Measurements from ENCODE around the gene IER5L.

DNA sequence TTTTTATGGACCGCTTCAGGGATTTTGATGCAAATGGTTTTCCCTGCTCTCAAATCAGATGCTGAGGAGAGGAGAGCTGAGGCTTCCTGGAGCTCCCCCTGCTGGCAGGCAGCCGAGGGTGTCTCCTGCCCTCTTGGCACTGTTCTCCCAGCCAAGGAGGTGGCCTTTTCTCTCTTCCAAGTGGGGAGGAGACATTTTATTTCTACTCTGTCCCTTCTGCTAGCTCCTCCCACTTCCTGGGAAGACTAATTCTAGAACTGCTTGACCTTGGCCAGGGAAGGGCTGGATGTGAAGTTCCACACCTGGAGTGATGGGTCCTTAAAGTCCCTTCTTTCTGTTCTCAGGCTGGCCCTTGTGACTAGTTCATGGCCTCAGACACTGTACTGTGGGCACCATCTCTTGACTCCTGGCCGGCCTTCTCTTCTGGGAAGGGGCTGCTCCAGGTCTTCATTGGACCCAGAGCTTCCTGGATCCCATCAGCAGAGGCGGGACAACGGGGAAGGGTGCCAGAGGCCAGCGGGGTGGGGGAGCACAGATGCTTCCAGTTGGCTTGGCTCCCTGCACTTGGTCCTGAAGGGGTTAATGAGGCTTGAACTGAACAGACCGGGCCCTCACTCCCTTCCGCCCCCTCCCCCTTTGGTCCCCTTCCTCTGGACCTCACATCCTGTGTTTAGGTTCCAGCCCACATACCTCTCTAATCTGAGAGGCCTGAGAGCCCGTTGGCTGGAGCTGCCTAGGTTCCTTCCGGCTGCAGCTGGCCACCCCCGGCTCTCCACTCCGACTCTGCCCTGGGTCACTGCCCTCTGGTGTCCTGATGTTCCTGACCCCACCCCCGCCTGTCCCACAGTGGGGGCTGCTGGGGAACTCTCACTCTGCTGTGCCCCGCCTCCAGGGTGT, 34.8 kb downstream of the IER5L start:
- TF ChIP-seq CTCF (IDR thresholded peaks at IDR 0.05; ENCODE audit: insufficient read depth, low read length) (peak; percentile 100), POLR2AphosphoS5 (IDR thresholded peaks at IDR 0.05; ENCODE audit: low read depth) (no peak)

Data from HL-60 (cell line).